Adipocyte (in vitro differentiated cells): ENCODE results near the gene KLF13.

Experiments
- DNase-seq: peaks from one replicate; pipeline ENCODE4 v3.0.0-alpha.2; 2015; ENCODE audit warnings: low read depth
- H3K27me3 ChIP-seq: replicated peaks from 2 replicates; pipeline ENCODE4 v1.7.0; 2013; ENCODE audit warnings: mild to moderate bottlenecking, low read length, moderate library complexity; ENCODE audit not compliant: control insufficient read depth, insufficient read depth
- H3K36me3 ChIP-seq: 2 replicates; pipeline ENCODE4 v1.7.0; 2013; ENCODE audit warnings: low read length, mild to moderate bottlenecking, moderate library complexity; ENCODE audit not compliant: control insufficient read depth, insufficient read depth, severe bottlenecking
- H3K4me1 ChIP-seq: 2 replicates; pipeline ENCODE4 v1.7.0; 2013; ENCODE audit warnings: mild to moderate bottlenecking, low read length, moderate library complexity; ENCODE audit not compliant: control insufficient read depth, insufficient read depth
- H3K4me3 ChIP-seq: 2 replicates; pipeline ENCODE4 v1.7.0; 2013; ENCODE audit warnings: mild to moderate bottlenecking, low read length, moderate library complexity
- H3K9ac ChIP-seq: 2 replicates; pipeline ENCODE4 v1.7.0; 2013; ENCODE audit warnings: mild to moderate bottlenecking, low read length, moderate library complexity
- H3K9me3 ChIP-seq: 2 replicates; pipeline ENCODE4 v1.7.0; 2013; ENCODE audit warnings: mild to moderate bottlenecking, low read length, moderate library complexity; ENCODE audit not compliant: control insufficient read depth

Gene KLF13

DNA sequence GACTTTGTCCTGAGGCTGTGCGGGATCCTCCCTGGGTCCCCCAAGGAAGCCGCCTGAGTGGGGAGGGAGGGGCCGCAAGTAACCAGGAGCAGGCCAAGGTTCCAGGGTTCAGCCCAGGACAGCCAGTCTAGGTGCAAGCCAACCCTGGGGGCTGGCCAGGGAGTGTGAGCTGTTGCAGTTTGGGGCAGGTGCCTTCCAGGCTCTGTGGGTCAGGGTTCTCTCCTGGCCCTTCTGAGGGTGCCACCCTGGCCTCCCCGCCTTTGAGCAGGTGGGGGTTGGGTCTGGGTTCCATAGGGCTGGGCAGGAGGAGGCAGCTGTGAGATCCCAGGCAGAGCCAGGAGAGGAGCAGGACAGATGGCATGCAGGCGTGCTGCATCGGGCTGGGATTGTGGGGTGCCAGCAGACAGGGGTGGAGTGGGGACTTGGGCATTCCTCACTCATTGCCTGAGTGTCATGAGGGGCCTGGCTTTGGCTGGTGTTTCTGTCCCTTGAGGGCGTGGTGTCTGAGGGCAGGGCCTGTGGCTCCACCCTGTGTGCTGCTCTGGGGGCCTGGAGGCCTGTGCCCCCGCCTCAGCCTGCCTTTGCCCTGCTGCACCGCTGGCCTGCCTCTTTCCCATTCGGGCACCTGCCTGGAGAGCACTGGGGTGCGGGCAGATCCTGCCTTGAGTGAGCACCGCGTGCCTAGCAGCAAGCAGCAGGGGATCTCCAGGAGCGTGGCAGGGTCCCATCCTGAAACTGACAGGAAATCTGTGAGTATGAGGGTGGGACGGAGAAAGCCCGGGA, 18.4 kb downstream of the KLF13 start:
- Histone ChIP-seq H3K9me3 (no peaks in the 10 kb centered on the region), H3K4me3 (peak overlapping the region; percentile 8), H3K36me3 (peaks cover 5% of the 10 kb centered on the region), H3K27me3 (no peaks in the 10 kb centered on the region), H3K9ac (peak overlapping the region; percentile 65), H3K4me1 (peaks cover 56% of the 10 kb centered on the region)
- DNase-seq = no peak

GRCh38 chr15:31345606-31346366, 19.2 kb downstream of the KLF13 start:
- peak overlapping the region; percentile 65 for H3K9ac ChIP-seq
- no peaks in the 10 kb centered on the region for H3K27me3 ChIP-seq
- H3K9me3 ChIP-seq = no peaks in the 10 kb centered on the region
- peaks cover 5% of the 10 kb centered on the region for H3K36me3 ChIP-seq
- DNase-seq = no peak
- H3K4me1 ChIP-seq = peaks cover 60% of the 10 kb centered on the region
- H3K4me3 ChIP-seq = peak overlapping the region; percentile 24

- no peak overlapping the region for H3K4me3 ChIP-seq
- H3K4me1 ChIP-seq = peaks cover 67% of the 10 kb centered on the region
- H3K27me3 ChIP-seq = no peaks in the 10 kb centered on the region
- no peaks in the 10 kb centered on the region for H3K9me3 ChIP-seq
- H3K9ac ChIP-seq = peak overlapping the region; percentile 65
- H3K36me3 ChIP-seq = peaks cover 5% of the 10 kb centered on the region
- DNase-seq = no peak
These were observed 19.9 kb downstream of the KLF13 start for GRCh38 chr15:31346367-31347066.

DNA sequence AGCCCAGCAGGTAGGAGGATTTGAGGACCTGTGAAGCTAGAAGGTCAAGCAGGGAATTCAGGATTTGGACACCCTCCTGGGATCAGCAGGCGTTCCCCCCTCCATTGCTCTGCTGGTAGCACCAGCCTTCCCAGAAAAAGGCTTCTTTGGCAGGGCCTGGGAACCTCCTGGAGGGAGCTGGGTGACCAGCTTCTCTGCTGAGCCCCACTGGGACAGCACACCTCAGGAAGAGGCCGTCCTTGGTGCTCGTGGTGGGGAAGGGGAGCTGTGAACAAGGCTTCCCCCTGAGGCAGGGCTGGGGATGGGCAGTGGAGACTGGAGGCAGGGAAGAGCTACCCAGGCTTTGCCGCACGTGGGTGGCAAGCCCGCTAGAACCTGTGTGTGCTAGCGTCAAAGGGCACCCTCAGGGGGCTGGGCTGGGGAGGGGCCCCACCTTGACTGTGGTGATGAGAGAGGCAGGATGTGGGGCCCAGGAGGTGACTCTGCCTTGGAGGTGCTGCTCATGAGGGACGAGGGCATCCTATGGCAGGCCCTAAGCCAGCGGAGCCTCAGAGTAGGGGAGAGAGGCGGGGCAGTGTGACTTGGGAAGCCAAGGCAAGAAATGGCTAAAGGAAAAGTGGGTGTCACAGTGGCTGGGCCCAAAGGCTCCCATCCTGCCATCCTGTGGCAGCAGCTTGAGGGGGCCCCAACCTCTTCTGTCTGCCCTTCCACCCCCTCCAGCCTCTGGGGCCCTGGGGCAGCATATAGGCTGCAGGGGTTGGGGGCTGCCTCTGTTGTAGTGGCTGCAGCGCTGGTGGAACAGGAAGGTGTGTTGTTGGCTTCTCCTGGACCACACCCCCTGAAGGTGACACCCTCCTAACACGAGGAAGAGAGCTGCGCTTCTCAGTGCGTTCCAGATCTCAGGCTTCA, 20.7 kb downstream of the KLF13 start:
- Histone ChIP-seq H3K9ac (no peak overlapping the region), H3K9me3 (no peaks in the 10 kb centered on the region), H3K36me3 (peaks cover 5% of the 10 kb centered on the region), H3K4me3 (no peak overlapping the region), H3K27me3 (no peaks in the 10 kb centered on the region), H3K4me1 (peaks cover 74% of the 10 kb centered on the region)
- DNase-seq = no peak

DNA sequence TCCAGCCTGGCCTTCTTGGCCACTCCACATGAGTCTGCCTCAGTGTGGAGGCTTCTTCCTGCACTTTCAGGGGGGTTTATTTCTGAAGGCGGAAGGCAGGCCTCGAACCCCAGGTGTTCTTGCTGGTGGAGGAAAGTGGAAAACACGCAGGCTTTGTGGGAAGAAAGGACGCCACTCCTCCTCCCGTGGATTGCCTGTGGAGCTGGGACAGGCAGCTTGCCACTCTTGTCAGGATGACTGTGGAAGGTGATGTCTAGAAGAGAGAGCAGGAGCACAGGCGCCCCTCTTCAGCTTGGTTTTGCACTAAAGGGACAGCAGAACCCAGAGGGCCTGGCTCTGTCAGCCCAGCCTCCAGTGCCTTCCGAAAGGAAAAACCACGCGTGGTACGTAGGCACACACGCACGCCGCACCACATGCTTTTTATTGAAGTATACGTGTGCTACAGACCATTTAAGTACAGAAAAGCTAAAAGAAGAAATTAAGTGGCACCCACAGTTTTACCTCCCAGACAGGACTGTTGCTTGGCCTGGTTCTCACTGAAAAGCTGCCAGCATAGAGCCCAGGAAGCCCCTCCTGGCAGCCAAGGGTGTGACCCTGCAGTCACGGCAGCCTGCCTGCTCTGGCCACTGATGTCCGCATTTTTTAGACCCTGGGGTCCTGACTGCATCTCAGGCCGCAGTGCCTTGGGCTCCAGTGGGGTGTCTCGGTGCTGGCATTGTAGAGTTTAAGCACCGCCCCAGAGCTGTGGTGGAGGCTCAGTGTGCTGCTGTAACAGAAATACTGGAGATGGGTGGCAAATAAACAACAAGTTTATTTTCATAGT, 21.6 kb downstream of the KLF13 start:
- H3K27me3 ChIP-seq = no peaks in the 10 kb centered on the region
- no peak for DNase-seq
- no peak overlapping the region for H3K4me3 ChIP-seq
- H3K9me3 ChIP-seq = no peaks in the 10 kb centered on the region
- no peak overlapping the region for H3K9ac ChIP-seq
- peaks cover 82% of the 10 kb centered on the region for H3K4me1 ChIP-seq
- H3K36me3 ChIP-seq = peaks cover 5% of the 10 kb centered on the region

DNA sequence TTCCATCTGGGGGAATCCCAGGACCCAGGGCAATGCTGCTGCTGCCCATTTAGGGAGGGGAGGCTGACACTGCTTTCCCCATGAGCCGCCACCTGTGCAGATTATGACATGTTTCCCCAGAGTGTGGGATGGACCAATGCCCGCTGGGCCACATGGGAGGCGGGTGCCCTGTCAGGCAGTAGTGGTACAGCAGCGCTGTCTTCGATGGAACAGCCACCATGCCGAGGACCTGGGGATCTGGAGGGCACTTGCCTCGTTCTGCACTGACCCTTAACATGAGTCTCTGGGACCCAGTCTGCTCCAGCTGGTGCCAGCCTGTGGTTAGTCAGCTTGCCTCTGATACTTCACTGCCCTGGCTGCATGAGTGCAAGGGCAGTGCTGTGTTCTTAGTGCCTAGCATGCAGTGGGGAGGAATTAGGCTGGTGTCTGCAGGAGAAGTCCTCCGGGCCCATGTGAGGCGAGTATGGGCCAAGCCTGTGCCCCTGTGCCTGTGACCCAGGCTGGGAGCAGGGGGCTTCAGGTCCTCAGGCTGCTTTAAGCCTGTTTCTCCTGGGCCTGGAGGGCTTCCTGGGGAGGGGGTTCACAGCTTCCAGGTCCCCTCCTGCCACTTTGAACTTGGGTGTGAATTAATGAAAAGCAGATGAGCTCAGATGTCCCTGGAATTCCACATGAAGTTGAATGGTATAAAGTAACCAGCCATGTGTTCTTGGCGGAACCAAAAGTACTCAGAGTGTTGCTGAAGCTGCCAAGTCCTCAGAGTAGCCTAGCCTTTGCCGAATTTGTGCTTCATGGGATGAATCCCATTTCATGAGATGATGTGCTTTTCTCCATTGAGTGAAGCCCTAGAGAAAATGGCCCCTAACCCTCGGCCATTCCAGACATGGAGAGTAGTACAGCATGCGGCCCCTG, 22.9 kb downstream of the KLF13 start:
- Histone ChIP-seq H3K9ac (peak overlapping the region; percentile 34), H3K36me3 (peaks cover 5% of the 10 kb centered on the region), H3K4me1 (peaks cover 86% of the 10 kb centered on the region), H3K4me3 (no peak overlapping the region), H3K27me3 (no peaks in the 10 kb centered on the region), H3K9me3 (no peaks in the 10 kb centered on the region)
- DNase-seq = no peak

- Histone ChIP-seq H3K9me3 (no peaks in the 10 kb centered on the region), H3K4me3 (no peak overlapping the region), H3K36me3 (peaks cover 14% of the 10 kb centered on the region), H3K4me1 (peaks cover 78% of the 10 kb centered on the region), H3K27me3 (no peaks in the 10 kb centered on the region), H3K9ac (no peak overlapping the region)
- no peak for DNase-seq
These were observed 24.1 kb downstream of the KLF13 start for GRCh38 chr15:31350771-31351170.

DNA sequence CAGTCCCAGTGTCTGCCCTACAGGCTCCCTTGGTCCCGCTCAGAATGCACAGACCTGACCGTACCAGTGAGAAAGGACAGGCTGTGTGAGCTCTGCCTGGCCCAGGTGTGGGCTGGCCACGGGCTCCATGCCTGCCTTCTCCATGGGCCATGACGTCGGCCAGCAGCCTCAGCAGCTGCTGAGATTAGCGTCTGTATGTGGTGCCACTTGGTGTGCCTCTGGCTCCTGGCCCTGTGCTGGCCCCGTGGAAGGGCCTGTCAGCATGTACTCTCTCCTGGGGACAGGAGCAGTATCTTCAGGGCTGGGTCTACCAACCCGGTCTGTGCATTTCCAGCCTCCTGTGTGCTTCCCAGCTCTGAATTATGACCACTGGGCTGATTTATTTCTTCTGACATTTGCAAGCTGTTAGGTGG, 25.7 kb downstream of the KLF13 start:
- H3K9me3 ChIP-seq = no peaks in the 10 kb centered on the region
- no peaks in the 10 kb centered on the region for H3K27me3 ChIP-seq
- H3K4me1 ChIP-seq = peaks cover 64% of the 10 kb centered on the region
- DNase-seq = no peak
- peak overlapping the region; percentile 86 for H3K9ac ChIP-seq
- peaks cover 14% of the 10 kb centered on the region for H3K36me3 ChIP-seq
- H3K4me3 ChIP-seq = no peak overlapping the region

DNA sequence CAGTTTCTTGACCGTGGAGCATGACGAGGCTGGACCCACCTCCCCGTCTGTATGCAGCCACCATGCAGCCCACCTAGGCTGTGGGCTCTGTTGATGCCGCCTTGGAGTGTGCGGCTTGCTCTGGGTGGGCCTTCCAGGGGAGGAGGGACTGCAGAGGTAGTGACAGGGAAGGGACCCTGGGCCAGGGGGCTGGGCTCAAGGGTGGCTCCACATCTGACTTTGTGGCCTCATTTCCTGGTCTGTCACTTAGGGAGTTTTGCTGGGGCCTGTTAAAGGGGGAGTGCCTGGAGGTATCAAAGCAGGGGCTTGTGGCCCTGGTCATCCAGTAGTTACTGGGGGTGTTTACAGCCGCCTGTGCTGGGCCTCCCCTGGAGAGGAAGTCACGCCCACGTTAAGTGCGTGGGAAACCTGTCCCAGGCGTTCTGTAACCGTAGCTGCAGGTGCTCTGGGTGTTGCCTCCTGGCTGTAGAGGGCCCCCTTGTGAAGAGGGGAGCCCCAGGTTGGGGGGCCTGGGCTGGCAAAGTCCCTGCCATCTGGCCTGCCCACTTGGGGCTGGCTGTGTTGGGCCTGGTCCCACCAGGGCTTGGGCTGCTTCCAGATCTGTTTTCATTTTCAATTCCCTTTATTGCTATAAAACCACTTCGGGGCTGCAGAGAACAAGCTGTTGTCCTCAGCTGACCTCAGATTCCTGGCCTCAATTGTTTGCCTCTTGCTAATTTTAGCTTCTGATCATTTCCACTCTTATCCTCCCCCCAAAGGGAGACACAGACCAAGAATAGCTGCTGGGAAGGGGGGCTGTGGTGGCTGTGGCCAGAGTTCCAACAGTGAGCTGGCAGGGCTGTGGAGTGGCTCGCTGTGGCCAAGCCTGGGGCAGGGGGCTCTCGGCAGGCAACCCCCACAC, 26.5 kb downstream of the KLF13 start:
- Histone ChIP-seq H3K4me1 (peaks cover 70% of the 10 kb centered on the region), H3K9me3 (no peaks in the 10 kb centered on the region), H3K9ac (peak overlapping the region; percentile 86), H3K27me3 (no peaks in the 10 kb centered on the region), H3K4me3 (peak overlapping the region; percentile 51), H3K36me3 (peaks cover 13% of the 10 kb centered on the region)
- DNase-seq = peak; percentile 88
